Thyroid gland (tissue), 4 donors: ENCODE results near the gene PLA2G12B.

ENCODE experiments used
- POLR2A ChIP-seq, 2 donors: fragments of 450-650 bp; IDR thresholded peaks; one replicate each; pipeline ENCODE4 v1.6.1; 2017; ENCODE audit warnings: antibody characterized with exemption in 2 of 2, mild to moderate bottlenecking in 2 of 2, moderate library complexity in 1 of 2
- TF ChIP-seq, protein P1 (sequence below), 6 experiments: fragments of 200-600 bp in 3 of 6; fragments of 450-650 bp in 3 of 6; sonication (generic) in 3 of 6; IDR thresholded peaks; one replicate each; pipeline ENCODE4 v1.5.1; 2016 to 2019; ENCODE audit warnings: antibody characterized with exemption in 6 of 6, mild to moderate bottlenecking in 2 of 6, inconsistent platforms in 1 of 6, moderate library complexity in 1 of 6

DNA sequence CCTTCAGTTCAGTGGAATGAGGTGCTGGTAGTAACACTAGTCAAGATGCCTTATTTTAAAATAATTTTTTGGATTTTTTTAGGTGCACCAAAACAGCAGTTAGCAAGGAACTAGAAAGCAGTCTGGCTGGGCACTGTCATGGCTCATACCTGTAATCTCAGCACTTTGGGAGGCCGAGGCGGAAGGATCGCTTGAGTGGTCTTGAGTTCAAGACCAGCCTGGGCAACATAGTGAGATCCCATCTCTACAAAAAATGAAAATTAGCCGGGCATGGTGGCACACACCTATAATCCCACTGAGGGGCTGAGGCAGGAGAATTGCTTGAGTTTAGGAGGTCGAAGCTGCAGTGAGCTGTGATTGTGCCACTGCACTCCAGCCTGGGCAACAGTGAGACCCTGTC, 25.8 kb downstream of the PLA2G12B start:
- TF ChIP-seq, protein P1, sequence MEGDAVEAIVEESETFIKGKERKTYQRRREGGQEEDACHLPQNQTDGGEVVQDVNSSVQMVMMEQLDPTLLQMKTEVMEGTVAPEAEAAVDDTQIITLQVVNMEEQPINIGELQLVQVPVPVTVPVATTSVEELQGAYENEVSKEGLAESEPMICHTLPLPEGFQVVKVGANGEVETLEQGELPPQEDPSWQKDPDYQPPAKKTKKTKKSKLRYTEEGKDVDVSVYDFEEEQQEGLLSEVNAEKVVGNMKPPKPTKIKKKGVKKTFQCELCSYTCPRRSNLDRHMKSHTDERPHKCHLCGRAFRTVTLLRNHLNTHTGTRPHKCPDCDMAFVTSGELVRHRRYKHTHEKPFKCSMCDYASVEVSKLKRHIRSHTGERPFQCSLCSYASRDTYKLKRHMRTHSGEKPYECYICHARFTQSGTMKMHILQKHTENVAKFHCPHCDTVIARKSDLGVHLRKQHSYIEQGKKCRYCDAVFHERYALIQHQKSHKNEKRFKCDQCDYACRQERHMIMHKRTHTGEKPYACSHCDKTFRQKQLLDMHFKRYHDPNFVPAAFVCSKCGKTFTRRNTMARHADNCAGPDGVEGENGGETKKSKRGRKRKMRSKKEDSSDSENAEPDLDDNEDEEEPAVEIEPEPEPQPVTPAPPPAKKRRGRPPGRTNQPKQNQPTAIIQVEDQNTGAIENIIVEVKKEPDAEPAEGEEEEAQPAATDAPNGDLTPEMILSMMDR (IDR thresholded peaks at IDR 0.05), result no peak
- no peak for TF ChIP-seq POLR2A (IDR thresholded peaks at IDR 0.05)
